Measurements from ENCODE around the gene COA1. TPM values are rescaled to one million over a fixed set of nuclear protein-coding genes. Genes with fewer than 3 reads are reported as not detected.
"Not testable (repeated sequence)": the region's sequence is repeated elsewhere in the genome, so short reads cannot be mapped to it uniquely, and the experiment has no call there.

The COA1 gene
- total and polyA plus RNA-seq, 2 donors, result 71.5 to 89.2 TPM

DNA sequence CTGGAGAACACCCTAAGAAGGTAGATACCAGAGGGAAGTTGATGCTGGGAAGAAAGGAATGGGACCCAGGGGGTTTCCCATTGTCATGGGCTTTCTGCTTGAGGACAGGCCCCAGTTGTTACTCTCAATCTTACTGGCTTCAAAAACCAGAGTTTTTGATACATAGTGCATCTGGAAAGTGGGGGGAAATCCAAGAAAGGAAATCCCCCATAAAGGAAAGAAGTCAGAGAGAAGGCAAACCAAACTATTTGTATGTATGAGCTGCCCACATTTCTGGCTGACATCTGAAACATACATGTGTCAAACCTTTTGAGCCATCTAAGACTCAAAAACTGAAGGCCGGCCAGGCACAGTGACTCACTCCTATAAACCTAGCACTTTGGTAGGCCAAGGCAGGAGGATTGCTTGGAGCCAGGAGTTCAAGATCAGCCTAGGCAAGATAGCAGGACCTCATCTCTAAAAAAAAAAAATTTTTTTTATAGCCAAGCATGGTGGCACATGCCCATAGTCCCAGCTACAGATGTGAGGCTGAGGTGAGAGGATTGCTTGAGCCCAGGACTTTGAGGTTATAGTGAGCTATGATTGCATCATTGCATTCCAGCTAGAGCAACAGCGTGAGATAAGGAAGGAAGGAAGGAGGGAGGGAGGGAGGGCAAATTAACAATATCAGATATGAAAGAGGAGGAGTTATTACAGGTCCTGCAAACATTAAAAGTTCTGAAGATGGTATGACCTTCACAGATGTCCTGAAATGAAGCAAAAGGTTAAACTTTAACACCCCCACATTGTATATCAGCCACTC, 6.7 kb upstream of the COA1 start:
- no peaks in the 10 kb centered on the region for H3K4me1 ChIP-seq (ENCODE audit: control insufficient read depth in 2 of 2, insufficient read depth in 2 of 2, low read length in 2 of 2)
- H3K27me3 ChIP-seq (ENCODE audit: control insufficient read depth in 2 of 2, insufficient read depth in 1 of 2, low read length in 1 of 2), result no peaks in the 10 kb centered on the region
- no peak for DNase-seq (ENCODE audit: low read depth in 6 of 9, low spot score in 9 of 9)
- 90% methylated on average over 2 of the region's 2 CpGs for WGBS
- H3K27ac ChIP-seq (ENCODE audit: low read depth in 1 of 2, low read length in 1 of 2), result peak overlapping the region in 1 of 2 donors; percentile 47
- no peaks in the 10 kb centered on the region for H3K36me3 ChIP-seq (ENCODE audit: control insufficient read depth in 2 of 2, insufficient read depth in 2 of 2, low read length in 1 of 2)
- no peak overlapping the region for H3K4me3 ChIP-seq (ENCODE audit: low read length in 2 of 2)
- peaks cover 0 to 3% of the 10 kb centered on the region in 2 donors for H3K9me3 ChIP-seq (ENCODE audit: control insufficient read depth in 2 of 2, insufficient read depth in 1 of 2, low read length in 1 of 2)

DNA sequence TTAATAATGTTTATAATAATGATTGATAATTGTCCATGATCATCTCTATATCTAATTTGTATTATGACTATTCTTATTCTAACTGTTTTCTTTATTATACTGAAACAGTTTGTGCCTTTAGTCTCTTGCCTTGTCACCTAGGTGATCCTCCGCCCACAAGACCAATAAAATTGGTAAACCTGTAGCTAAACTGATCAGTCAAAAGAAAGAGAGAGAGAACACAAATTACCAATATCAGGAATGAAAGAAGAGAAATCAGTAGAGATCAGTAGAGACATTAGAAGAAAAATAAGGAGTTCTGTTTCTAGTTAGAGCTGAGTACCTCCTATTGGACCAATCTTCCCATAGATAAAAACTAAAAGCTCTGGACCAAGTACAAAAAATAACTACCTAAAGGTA, 6.1 kb upstream of the COA1 start:
- WGBS, result 98% methylated on average over 1 of the region's 1 CpG

DNA sequence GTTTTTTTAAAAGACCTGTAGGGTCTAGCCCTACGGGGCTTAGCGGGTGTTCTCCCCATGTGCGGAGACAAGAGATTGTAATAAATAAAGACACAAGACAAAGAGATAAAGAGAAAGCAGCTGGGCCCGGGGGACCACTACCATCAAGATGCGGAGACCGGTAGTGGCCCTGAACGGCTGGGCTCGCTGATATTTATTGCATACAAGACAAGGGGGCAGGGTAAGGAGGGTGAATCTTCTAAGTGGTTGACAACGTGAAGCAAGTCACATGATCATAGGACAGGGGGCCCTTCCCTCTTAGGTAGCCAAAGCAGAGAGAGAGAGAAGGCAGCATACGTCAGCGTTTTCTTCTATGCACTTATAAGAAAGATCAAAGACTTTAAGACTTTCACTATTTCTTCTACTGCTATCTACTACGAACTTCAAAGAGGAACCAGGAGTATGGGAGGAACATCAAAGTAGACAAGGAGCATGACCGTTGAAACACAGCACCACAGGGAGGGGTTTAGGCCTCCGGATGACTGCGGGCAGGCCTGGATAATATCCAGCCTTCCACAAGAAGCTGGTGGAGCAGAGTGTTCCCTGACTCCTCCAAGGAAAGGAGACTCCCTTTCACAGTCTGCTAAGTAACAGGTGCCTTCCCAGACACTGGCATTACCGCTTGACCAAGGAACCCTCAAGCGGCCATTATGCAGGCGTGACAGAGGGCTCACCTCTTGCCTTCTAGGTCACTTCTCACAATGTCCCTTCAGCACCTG, 5.4 kb upstream of the COA1 start:
- H3K9me3 ChIP-seq (ENCODE audit: control insufficient read depth in 2 of 2, insufficient read depth in 1 of 2, low read length in 1 of 2), result not testable (repeated sequence)
- WGBS, result 81% methylated on average over 18 of the region's 18 CpGs

More for the DNA sequence above, 6.1 kb upstream of the COA1 start:
- peaks cover 0 to 3% of the 10 kb centered on the region in 2 donors for H3K9me3 ChIP-seq (ENCODE audit: control insufficient read depth in 2 of 2, insufficient read depth in 1 of 2, low read length in 1 of 2)
- no peaks in the 10 kb centered on the region for H3K36me3 ChIP-seq (ENCODE audit: control insufficient read depth in 2 of 2, insufficient read depth in 2 of 2, low read length in 1 of 2)
- no peaks in the 10 kb centered on the region for H3K27me3 ChIP-seq (ENCODE audit: control insufficient read depth in 2 of 2, insufficient read depth in 1 of 2, low read length in 1 of 2)
- H3K4me3 ChIP-seq (ENCODE audit: low read length in 2 of 2), result no peak overlapping the region
- H3K27ac ChIP-seq (ENCODE audit: low read depth in 1 of 2, low read length in 1 of 2), result no peak overlapping the region
- no peaks in the 10 kb centered on the region for H3K4me1 ChIP-seq (ENCODE audit: control insufficient read depth in 2 of 2, insufficient read depth in 2 of 2, low read length in 2 of 2)
- no peak for DNase-seq (ENCODE audit: low read depth in 6 of 9, low spot score in 9 of 9)

DNA sequence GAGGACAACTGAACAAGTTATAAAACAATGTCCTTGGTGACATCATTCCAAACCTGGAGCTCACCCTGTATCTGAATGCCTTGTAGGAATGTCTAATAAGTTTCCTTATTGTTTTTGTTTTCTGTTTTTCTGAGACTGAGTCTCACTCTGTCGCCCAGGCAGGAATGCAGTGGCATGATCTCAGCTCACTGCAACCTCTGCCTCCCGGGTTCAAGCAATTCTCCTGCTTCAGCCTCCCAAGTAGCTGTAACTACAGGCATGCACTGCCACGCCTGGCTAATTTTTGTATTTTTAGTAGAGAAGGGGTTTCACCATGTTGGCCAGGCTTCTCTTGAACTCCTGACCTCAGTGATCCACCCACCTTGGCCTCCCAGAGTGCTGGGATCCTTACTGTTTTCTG, 2.2 kb upstream of the COA1 start:
- H3K4me3 ChIP-seq (ENCODE audit: low read length in 2 of 2); H3K27me3 ChIP-seq (ENCODE audit: control insufficient read depth in 2 of 2, insufficient read depth in 1 of 2, low read length in 1 of 2); H3K27ac ChIP-seq (ENCODE audit: low read depth in 1 of 2, low read length in 1 of 2); H3K4me1 ChIP-seq (ENCODE audit: control insufficient read depth in 2 of 2, insufficient read depth in 2 of 2, low read length in 2 of 2); H3K36me3 ChIP-seq (ENCODE audit: control insufficient read depth in 2 of 2, insufficient read depth in 2 of 2, low read length in 1 of 2); DNase-seq (ENCODE audit: low read depth in 6 of 9, low spot score in 9 of 9); H3K9me3 ChIP-seq (ENCODE audit: control insufficient read depth in 2 of 2, insufficient read depth in 1 of 2, low read length in 1 of 2): not testable (repeated sequence)
- WGBS, result 97% methylated on average over 3 of the region's 3 CpGs

More for the DNA sequence above, 5.4 kb upstream of the COA1 start:
- H3K27ac ChIP-seq (ENCODE audit: low read depth in 1 of 2, low read length in 1 of 2); H3K4me1 ChIP-seq (ENCODE audit: control insufficient read depth in 2 of 2, insufficient read depth in 2 of 2, low read length in 2 of 2); H3K4me3 ChIP-seq (ENCODE audit: low read length in 2 of 2); DNase-seq (ENCODE audit: low read depth in 6 of 9, low spot score in 9 of 9); H3K36me3 ChIP-seq (ENCODE audit: control insufficient read depth in 2 of 2, insufficient read depth in 2 of 2, low read length in 1 of 2); H3K27me3 ChIP-seq (ENCODE audit: control insufficient read depth in 2 of 2, insufficient read depth in 1 of 2, low read length in 1 of 2): not testable (repeated sequence)

DNA sequence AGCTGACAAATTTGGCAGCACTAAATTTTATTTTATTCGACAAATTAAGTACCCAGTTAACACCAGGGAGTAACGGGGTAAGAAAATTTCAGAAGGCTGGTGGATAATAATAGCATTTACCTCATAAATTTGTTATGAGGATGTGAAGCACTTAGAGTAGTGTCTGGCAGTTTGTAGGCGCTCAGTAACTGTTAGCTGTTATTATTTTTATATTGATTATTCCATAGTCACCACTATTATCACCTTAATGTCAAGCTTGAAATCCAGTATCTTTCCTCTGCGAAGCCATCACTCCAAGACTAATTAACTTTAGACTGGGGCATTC, 563 bp upstream of the COA1 start:
- no peaks in the 10 kb centered on the region for H3K36me3 ChIP-seq (ENCODE audit: control insufficient read depth in 2 of 2, insufficient read depth in 2 of 2, low read length in 1 of 2)
- DNase-seq (ENCODE audit: low read depth in 6 of 9, low spot score in 9 of 9), result no peak
- H3K4me1 ChIP-seq (ENCODE audit: control insufficient read depth in 2 of 2, insufficient read depth in 2 of 2, low read length in 2 of 2), result peaks cover 4 to 7% of the 10 kb centered on the region in 2 donors
- peak overlapping the region; percentile 69 to 72 for H3K4me3 ChIP-seq (ENCODE audit: low read length in 2 of 2)
- H3K27me3 ChIP-seq (ENCODE audit: control insufficient read depth in 2 of 2, insufficient read depth in 1 of 2, low read length in 1 of 2), result no peaks in the 10 kb centered on the region
- 26% methylated on average over 4 of the region's 4 CpGs for WGBS
- H3K9me3 ChIP-seq (ENCODE audit: control insufficient read depth in 2 of 2, insufficient read depth in 1 of 2, low read length in 1 of 2), result no peaks in the 10 kb centered on the region
- peak overlapping the region; percentile 83 to 84 for H3K27ac ChIP-seq (ENCODE audit: low read depth in 1 of 2, low read length in 1 of 2)

DNA sequence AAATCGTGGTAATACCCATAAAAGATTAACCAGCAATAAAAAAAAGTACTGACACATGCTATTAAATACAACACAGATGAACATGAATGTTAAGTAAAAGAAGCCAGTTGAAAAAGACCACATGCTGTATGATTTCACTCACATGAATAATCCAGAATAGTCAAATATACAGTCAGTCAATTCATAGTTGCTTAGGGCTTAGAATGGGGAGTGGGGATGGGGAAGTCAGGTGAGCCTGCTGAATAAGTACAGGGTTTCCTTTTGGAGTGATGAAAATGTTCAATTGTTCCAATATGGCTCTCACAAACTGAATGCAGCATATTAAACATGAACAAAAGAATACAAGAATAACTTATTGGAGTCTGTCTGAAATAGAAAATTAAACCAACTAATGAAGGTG, 1.8 kb downstream of the COA1 start:
- WGBS, result 96% methylated on average over 1 of the region's 1 CpG
- no peaks in the 10 kb centered on the region for H3K9me3 ChIP-seq (ENCODE audit: control insufficient read depth in 2 of 2, insufficient read depth in 1 of 2, low read length in 1 of 2)

DNA sequence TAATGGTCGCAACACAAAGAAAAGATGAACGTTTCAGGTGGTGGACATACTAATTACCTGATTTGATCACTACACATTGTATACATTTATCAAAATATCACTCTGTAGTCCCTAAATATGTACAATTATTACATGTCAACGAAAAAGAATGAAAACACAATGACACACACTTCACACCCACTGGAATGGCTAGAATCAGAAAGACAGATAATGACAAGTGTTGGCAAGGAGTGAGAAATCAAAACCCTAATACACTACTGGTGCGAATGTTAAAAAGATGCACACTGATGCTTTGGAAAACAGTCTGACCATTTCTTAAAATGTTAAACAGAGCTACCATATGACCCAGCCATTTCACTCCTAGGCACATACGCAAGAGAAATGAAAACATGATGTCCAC, 2.3 kb downstream of the COA1 start:
- H3K4me1 ChIP-seq (ENCODE audit: control insufficient read depth in 2 of 2, insufficient read depth in 2 of 2, low read length in 2 of 2), result peaks cover 4 to 7% of the 10 kb centered on the region in 2 donors
- no peak overlapping the region for H3K4me3 ChIP-seq (ENCODE audit: low read length in 2 of 2)
- 95% methylated on average over 5 of the region's 5 CpGs for WGBS
- no peak for DNase-seq (ENCODE audit: low read depth in 6 of 9, low spot score in 9 of 9)
- no peaks in the 10 kb centered on the region for H3K36me3 ChIP-seq (ENCODE audit: control insufficient read depth in 2 of 2, insufficient read depth in 2 of 2, low read length in 1 of 2)
- H3K9me3 ChIP-seq (ENCODE audit: control insufficient read depth in 2 of 2, insufficient read depth in 1 of 2, low read length in 1 of 2), result no peaks in the 10 kb centered on the region
- no peaks in the 10 kb centered on the region for H3K27me3 ChIP-seq (ENCODE audit: control insufficient read depth in 2 of 2, insufficient read depth in 1 of 2, low read length in 1 of 2)
- H3K27ac ChIP-seq (ENCODE audit: low read depth in 1 of 2, low read length in 1 of 2), result no peak overlapping the region

More for the DNA sequence above, 1.8 kb downstream of the COA1 start:
- H3K4me1 ChIP-seq (ENCODE audit: control insufficient read depth in 2 of 2, insufficient read depth in 2 of 2, low read length in 2 of 2), result peaks cover 4 to 7% of the 10 kb centered on the region in 2 donors
- H3K4me3 ChIP-seq (ENCODE audit: low read length in 2 of 2), result no peak overlapping the region
- no peaks in the 10 kb centered on the region for H3K36me3 ChIP-seq (ENCODE audit: control insufficient read depth in 2 of 2, insufficient read depth in 2 of 2, low read length in 1 of 2)
- no peaks in the 10 kb centered on the region for H3K27me3 ChIP-seq (ENCODE audit: control insufficient read depth in 2 of 2, insufficient read depth in 1 of 2, low read length in 1 of 2)
- H3K27ac ChIP-seq (ENCODE audit: low read depth in 1 of 2, low read length in 1 of 2), result no peak overlapping the region
- no peak for DNase-seq (ENCODE audit: low read depth in 6 of 9, low spot score in 9 of 9)

DNA sequence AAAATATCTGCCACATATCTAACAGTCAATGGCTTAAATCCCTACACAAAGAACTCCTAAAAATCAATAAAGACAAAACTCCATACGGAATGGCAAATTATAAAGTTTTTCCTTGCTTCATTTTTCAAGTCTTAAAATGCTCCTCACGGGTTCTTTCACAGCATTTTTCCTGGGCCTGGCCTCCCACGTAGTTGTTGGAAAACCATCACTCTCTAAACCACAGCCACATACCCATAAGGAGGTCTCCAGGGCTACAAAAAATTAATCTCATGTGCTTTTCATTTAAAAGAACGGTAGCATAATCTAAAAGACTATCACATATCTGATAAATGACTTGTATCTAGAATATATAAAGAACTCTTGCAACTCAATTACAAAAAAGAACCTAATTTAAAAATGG, 2.9 kb downstream of the COA1 start:
- H3K27ac ChIP-seq (ENCODE audit: low read depth in 1 of 2, low read length in 1 of 2), result no peak overlapping the region
- DNase-seq (ENCODE audit: low read depth in 6 of 9, low spot score in 9 of 9), result no peak
- peaks cover 4 to 7% of the 10 kb centered on the region in 2 donors for H3K4me1 ChIP-seq (ENCODE audit: control insufficient read depth in 2 of 2, insufficient read depth in 2 of 2, low read length in 2 of 2)
- no peaks in the 10 kb centered on the region for H3K36me3 ChIP-seq (ENCODE audit: control insufficient read depth in 2 of 2, insufficient read depth in 2 of 2, low read length in 1 of 2)
- H3K4me3 ChIP-seq (ENCODE audit: low read length in 2 of 2), result no peak overlapping the region
- 90% methylated on average over 4 of the region's 4 CpGs for WGBS
- H3K9me3 ChIP-seq (ENCODE audit: control insufficient read depth in 2 of 2, insufficient read depth in 1 of 2, low read length in 1 of 2), result no peaks in the 10 kb centered on the region
- H3K27me3 ChIP-seq (ENCODE audit: control insufficient read depth in 2 of 2, insufficient read depth in 1 of 2, low read length in 1 of 2), result no peaks in the 10 kb centered on the region

DNA sequence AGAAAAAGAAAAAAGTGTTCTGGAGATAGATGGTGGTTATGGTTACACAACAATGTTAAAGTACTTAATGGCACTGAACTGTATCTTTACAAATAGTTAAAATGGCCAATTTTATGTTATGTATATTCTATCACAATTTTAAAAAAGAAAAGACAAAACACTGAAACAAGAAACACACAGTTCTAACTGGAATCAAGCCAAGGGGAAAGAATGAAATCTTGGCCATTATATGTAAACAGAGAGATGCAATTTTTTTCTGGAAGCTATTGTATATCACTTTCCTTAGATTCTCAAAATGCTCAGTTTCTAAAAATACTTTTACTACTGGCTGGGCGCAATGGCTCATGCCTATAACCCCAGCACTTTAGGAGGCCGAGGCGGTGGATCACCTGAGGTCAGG, 4.1 kb downstream of the COA1 start:
- no peaks in the 10 kb centered on the region for H3K36me3 ChIP-seq (ENCODE audit: control insufficient read depth in 2 of 2, insufficient read depth in 2 of 2, low read length in 1 of 2)
- DNase-seq (ENCODE audit: low read depth in 6 of 9, low spot score in 9 of 9), result no peak
- no peaks in the 10 kb centered on the region for H3K9me3 ChIP-seq (ENCODE audit: control insufficient read depth in 2 of 2, insufficient read depth in 1 of 2, low read length in 1 of 2)
- H3K27me3 ChIP-seq (ENCODE audit: control insufficient read depth in 2 of 2, insufficient read depth in 1 of 2, low read length in 1 of 2), result no peaks in the 10 kb centered on the region
- WGBS, result 95% methylated on average over 3 of the region's 3 CpGs
- H3K27ac ChIP-seq (ENCODE audit: low read depth in 1 of 2, low read length in 1 of 2), result no peak overlapping the region
- no peak overlapping the region for H3K4me3 ChIP-seq (ENCODE audit: low read length in 2 of 2)
- peaks cover 4 to 7% of the 10 kb centered on the region in 2 donors for H3K4me1 ChIP-seq (ENCODE audit: control insufficient read depth in 2 of 2, insufficient read depth in 2 of 2, low read length in 2 of 2)

Measured in thymus (tissue), 11 donors.